ENCODE measurements around the gene FLAD1.
A peak's percentile ranks its signal among the peaks of the same experiment; 100 is the strongest.

Gene FLAD1

GRCh38 chr1:155014709-155015508 lies 31.8 kb downstream of the FLAD1 start:
- no peak for DNase-seq (ENCODE audit: low read depth, low spot score)

GRCh38 chr1:155015527-155016230 lies 32.5 kb downstream of the FLAD1 start:
- DNase-seq (ENCODE audit: low read depth, low spot score): no peak

- no peak for DNase-seq (ENCODE audit: low read depth, low spot score)
These were observed 33.2 kb downstream of the FLAD1 start for GRCh38 chr1:155016231-155016831.

GRCh38 chr1:155017041-155017945 lies 34.1 kb downstream of the FLAD1 start:
- peak; percentile 84 for DNase-seq (ENCODE audit: low read depth, low spot score)

- DNase-seq (ENCODE audit: low read depth, low spot score): no peak
These were observed 34.8 kb downstream of the FLAD1 start for GRCh38 chr1:155017946-155018316.

- DNase-seq (ENCODE audit: low read depth, low spot score): no peak
These were observed 35.6 kb downstream of the FLAD1 start for GRCh38 chr1:155018617-155019348.

- no peak for DNase-seq (ENCODE audit: low read depth, low spot score)
These were observed 36.5 kb downstream of the FLAD1 start for GRCh38 chr1:155019377-155020245.

GRCh38 chr1:155022136-155022926 lies 39.2 kb downstream of the FLAD1 start:
- DNase-seq (ENCODE audit: low read depth, low spot score): no peak

GRCh38 chr1:155022927-155023236 lies 39.7 kb downstream of the FLAD1 start:
- no peak for DNase-seq (ENCODE audit: low read depth, low spot score)

GRCh38 chr1:155023627-155024026 lies 40.5 kb downstream of the FLAD1 start:
- no peak for DNase-seq (ENCODE audit: low read depth, low spot score)

GRCh38 chr1:155024315-155024714 lies 41.2 kb downstream of the FLAD1 start:
- no peak for DNase-seq (ENCODE audit: low read depth, low spot score)

- no peak for DNase-seq (ENCODE audit: low read depth, low spot score)
These were observed 43.0 kb downstream of the FLAD1 start for GRCh38 chr1:155026154-155026553.

GRCh38 chr1:155026588-155026987 lies 43.4 kb downstream of the FLAD1 start:
- DNase-seq (ENCODE audit: low read depth, low spot score): no peak

GRCh38 chr1:155029513-155030242 lies 46.5 kb downstream of the FLAD1 start:
- DNase-seq (ENCODE audit: low read depth, low spot score): no peak

- no peak for DNase-seq (ENCODE audit: low read depth, low spot score)
These were observed 47.2 kb downstream of the FLAD1 start for GRCh38 chr1:155030243-155030795.

- DNase-seq (ENCODE audit: low read depth, low spot score): no peak
These were observed 47.8 kb downstream of the FLAD1 start for GRCh38 chr1:155030899-155031298.

GRCh38 chr1:155032886-155033285 lies 49.7 kb downstream of the FLAD1 start:
- no peak for DNase-seq (ENCODE audit: low read depth, low spot score)

GRCh38 chr1:155033524-155033923 lies 50.4 kb downstream of the FLAD1 start, which contains the start of the genes DCST1 and DCST2:
Gene DCST1, plus strand, starts transcription at chr1:155033824. Its CDS starts 213 bp downstream, at chr1:155034037.
Gene DCST2, minus strand, starts transcription at chr1:155033781. Its CDS starts 80 bp downstream, at chr1:155033701.
- no peak for DNase-seq (ENCODE audit: low read depth, low spot score)

All from activated naive CD8-positive, alpha-beta T cell treated with anti-CD3 and anti-CD28 coated beads, Interleukin-2, amount 50 U/mL, for 16 hours (primary cell).